GM12878 (cell line): ENCODE results near the gene ADAMTS13. TPM values are rescaled to one million over a fixed set of nuclear protein-coding genes. Genes with fewer than 3 reads are reported as not detected.
A peak's percentile ranks its signal among the peaks of the same experiment; 100 is the strongest.

ENCODE experiments used
- BCL11A ChIP-seq: IDR thresholded peaks from 2 replicates; pipeline ENCODE4 v1.6.1; 2011; ENCODE audit warnings: low read depth, low read length
- BHLHE40 ChIP-seq, 2 experiments: fragments of 450-650 bp in 1 of 2; IDR thresholded peaks; 2 replicates each; pipeline ENCODE4 v1.6.1; 2011 to 2017; ENCODE audit warnings: low read depth in 2 of 2, borderline replicate concordance in 1 of 2, improper control_type of control experiment in 1 of 2, low read length in 1 of 2, mild to moderate bottlenecking in 1 of 2
- CBX5 ChIP-seq: sonication (generic); IDR thresholded peaks from 2 replicates; pipeline ENCODE4 v1.6.1; 2016; ENCODE audit warnings: low read depth, moderate library complexity, mild to moderate bottlenecking, inconsistent platforms
- CEBPB ChIP-seq, 2 experiments: fragments of 150-350 bp in 1 of 2; IDR thresholded peaks; 2 replicates each; pipeline ENCODE4 v1.6.1; 2012 to 2014; ENCODE audit warnings: low read depth in 2 of 2, low read length in 2 of 2, borderline replicate concordance in 1 of 2, inconsistent platforms in 1 of 2
- CHD4 ChIP-seq: fragments of 200-600 bp; sonication (generic); IDR thresholded peaks from 2 replicates; pipeline ENCODE4 v1.6.1; 2016; ENCODE audit warnings: mild to moderate bottlenecking
- CREM ChIP-seq: IDR thresholded peaks from 2 replicates; pipeline ENCODE4 v1.6.1; 2014; ENCODE audit warnings: antibody characterized with exemption, low read depth
- DPF2 ChIP-seq: fragments of 450-650 bp; IDR thresholded peaks from 2 replicates; pipeline ENCODE4 v1.6.1; 2017; ENCODE audit warnings: mild to moderate bottlenecking
- E2F4 ChIP-seq: IDR thresholded peaks from 2 replicates; pipeline ENCODE4 v1.6.1; 2012; ENCODE audit warnings: low read depth, low read length, improper control_type of control experiment
- HDAC2 ChIP-seq: fragments of 200-600 bp; sonication (generic); IDR thresholded peaks from 2 replicates; pipeline ENCODE4 v1.6.1; 2017
- HSF1 ChIP-seq: fragments of 150-350 bp; IDR thresholded peaks from 2 replicates; pipeline ENCODE4 v1.6.1; 2014; ENCODE audit warnings: mild to moderate bottlenecking, low read depth, low read length
- KLF5 ChIP-seq: fragments of 450-650 bp; IDR thresholded peaks from 2 replicates; pipeline ENCODE4 v1.6.1; 2014; ENCODE audit warnings: mild to moderate bottlenecking; ENCODE audit not compliant: partially characterized antibody
- MYB ChIP-seq: fragments of 150-350 bp; IDR thresholded peaks from 2 replicates; pipeline ENCODE4 v1.6.1; 2014; ENCODE audit warnings: mild to moderate bottlenecking, low read depth, low read length, borderline replicate concordance
- NBN ChIP-seq: fragments of 450-650 bp; IDR thresholded peaks from 2 replicates; pipeline ENCODE4 v1.6.1; 2016
- NR2F1 ChIP-seq: fragments of 450-650 bp; conservative IDR thresholded peaks from 2 replicates; pipeline ENCODE4 v1.6.1; 2017; ENCODE audit warnings: mild to moderate bottlenecking
- PML ChIP-seq: IDR thresholded peaks from 2 replicates; pipeline ENCODE4 v1.6.1; 2012; ENCODE audit warnings: low read length, inconsistent platforms
- RFX5 ChIP-seq: IDR thresholded peaks from 2 replicates; pipeline ENCODE4 v1.6.1; 2011; ENCODE audit warnings: low read depth, low read length, improper control_type of control experiment
- SIN3A ChIP-seq: IDR thresholded peaks from 2 replicates; pipeline ENCODE4 v1.6.1; 2012; ENCODE audit warnings: low read depth, low read length, improper control_type of control experiment
- SUZ12 ChIP-seq: fragments of 200-600 bp; sonication (generic); IDR thresholded peaks from one replicate; pipeline ENCODE4 v1.6.1; 2018; ENCODE audit warnings: antibody characterized with exemption, mild to moderate bottlenecking; ENCODE audit not compliant: unreplicated experiment
- TARDBP ChIP-seq: IDR thresholded peaks from 2 replicates; pipeline ENCODE4 v1.6.1; 2016; ENCODE audit warnings: borderline replicate concordance
- ZNF217 ChIP-seq: fragments of 450-650 bp; IDR thresholded peaks from 2 replicates; pipeline ENCODE4 v1.6.1; 2017; ENCODE audit warnings: antibody characterized with exemption, mild to moderate bottlenecking
- ZSCAN29 ChIP-seq: fragments of 450-650 bp; IDR thresholded peaks from 2 replicates; pipeline ENCODE4 v1.6.1; 2017; ENCODE audit warnings: mild to moderate bottlenecking, moderate library complexity
- polyA plus RNA-seq, 11 experiments: library from polyadenylated mRNA; depleted of rRNA in 4 of 11; unstranded in 6 of 11; stranded (reverse) in 5 of 11; fragments of >200 nt; fragmentation: Nextera tagmentation in 4 of 11; fragmentation: Illumina TruSeq in 1 of 11; extraction: Ambion mirVana in 4 of 11; extraction: Trizol in 1 of 11; gene quantifications; 1 replicate in 1 of 11; 2 replicates in 10 of 11; pipeline versions ENCODE4 v1.2.1 to v1.2.3, GENCODE V29; 2011 to 2016; ENCODE audit warnings: inconsistent platforms in 2 of 11, missing spikeins in 2 of 11, low read depth in 1 of 11
- total RNA-seq, 4 experiments: library from RNA; depleted of rRNA in 3 of 4; stranded (reverse); fragments of >200 nt in 3 of 4; fragmentation: Illumina TruSeq in 1 of 4; extraction: Trizol in 1 of 4; gene quantifications; 2 replicates each; pipeline versions ENCODE4 v1.2.1 to v1.2.3, GENCODE V29; 2013 to 2021
- TF ChIP-seq, protein P1 (sequence below): fragments of 450-650 bp; IDR thresholded peaks from 2 replicates; pipeline ENCODE4 v1.6.1; 2017; ENCODE audit warnings: low read depth, mild to moderate bottlenecking, moderate library complexity
- TF ChIP-seq, protein P2 (sequence below): fragments of 450-650 bp; IDR thresholded peaks from 2 replicates; pipeline ENCODE4 v1.6.1; 2016; ENCODE audit warnings: mild to moderate bottlenecking
- TF ChIP-seq, protein P3 (sequence below): fragments of 450-650 bp; IDR thresholded peaks from 2 replicates; pipeline ENCODE4 v1.6.1; 2017; ENCODE audit warnings: antibody characterized with exemption, mild to moderate bottlenecking, moderate library complexity

The ADAMTS13 gene
- total and polyA plus RNA-seq, 10 of the 15 experiments (the other 5 are each of a cell fraction or from before 2014, with no cell fraction given) = 0.08 to 2.4 (median 0.28) TPM

GRCh38 chr9:133375724-133376654 lies 46.2 kb upstream of the ADAMTS13 start, which contains the start of the genes STKLD1 and SURF4 (continued):
- TF ChIP-seq, protein P1, sequence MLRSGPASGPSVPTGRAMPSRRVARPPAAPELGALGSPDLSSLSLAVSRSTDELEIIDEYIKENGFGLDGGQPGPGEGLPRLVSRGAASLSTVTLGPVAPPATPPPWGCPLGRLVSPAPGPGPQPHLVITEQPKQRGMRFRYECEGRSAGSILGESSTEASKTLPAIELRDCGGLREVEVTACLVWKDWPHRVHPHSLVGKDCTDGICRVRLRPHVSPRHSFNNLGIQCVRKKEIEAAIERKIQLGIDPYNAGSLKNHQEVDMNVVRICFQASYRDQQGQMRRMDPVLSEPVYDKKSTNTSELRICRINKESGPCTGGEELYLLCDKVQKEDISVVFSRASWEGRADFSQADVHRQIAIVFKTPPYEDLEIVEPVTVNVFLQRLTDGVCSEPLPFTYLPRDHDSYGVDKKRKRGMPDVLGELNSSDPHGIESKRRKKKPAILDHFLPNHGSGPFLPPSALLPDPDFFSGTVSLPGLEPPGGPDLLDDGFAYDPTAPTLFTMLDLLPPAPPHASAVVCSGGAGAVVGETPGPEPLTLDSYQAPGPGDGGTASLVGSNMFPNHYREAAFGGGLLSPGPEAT = no peak
- TF ChIP-seq CREM (peak; percentile 60), HDAC2 (no peak), CBX5 (no peak), CEBPB (IDR thresholded peaks at IDR 0.05; ENCODE audit: borderline replicate concordance in 1 of 2, low read depth in 2 of 2, low read length in 2 of 2) (no peak), SIN3A (peak; percentile 80), BCL11A (no peak), ZNF217 (no peak; the same call in 1 of the 2 replicates), MYB (no peak), E2F4 (no peak), KLF5 (no peak), NBN (no peak), HSF1 (no peak), ZSCAN29 (no peak), PML (no peak), SUZ12 (no peak), BHLHE40 (IDR thresholded peaks at IDR 0.05; ENCODE audit: borderline replicate concordance in 1 of 2, low read depth in 2 of 2, low read length in 1 of 2) (peak; percentile 61 to 85), TARDBP (no peak), DPF2 (peak; percentile 89), NR2F1 (peak; percentile 65), CHD4 (no peak), RFX5 (no peak)
- TF ChIP-seq, protein P2, sequence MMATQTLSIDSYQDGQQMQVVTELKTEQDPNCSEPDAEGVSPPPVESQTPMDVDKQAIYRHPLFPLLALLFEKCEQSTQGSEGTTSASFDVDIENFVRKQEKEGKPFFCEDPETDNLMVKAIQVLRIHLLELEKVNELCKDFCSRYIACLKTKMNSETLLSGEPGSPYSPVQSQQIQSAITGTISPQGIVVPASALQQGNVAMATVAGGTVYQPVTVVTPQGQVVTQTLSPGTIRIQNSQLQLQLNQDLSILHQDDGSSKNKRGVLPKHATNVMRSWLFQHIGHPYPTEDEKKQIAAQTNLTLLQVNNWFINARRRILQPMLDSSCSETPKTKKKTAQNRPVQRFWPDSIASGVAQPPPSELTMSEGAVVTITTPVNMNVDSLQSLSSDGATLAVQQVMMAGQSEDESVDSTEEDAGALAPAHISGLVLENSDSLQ = no peak
- TF ChIP-seq, protein P3, sequence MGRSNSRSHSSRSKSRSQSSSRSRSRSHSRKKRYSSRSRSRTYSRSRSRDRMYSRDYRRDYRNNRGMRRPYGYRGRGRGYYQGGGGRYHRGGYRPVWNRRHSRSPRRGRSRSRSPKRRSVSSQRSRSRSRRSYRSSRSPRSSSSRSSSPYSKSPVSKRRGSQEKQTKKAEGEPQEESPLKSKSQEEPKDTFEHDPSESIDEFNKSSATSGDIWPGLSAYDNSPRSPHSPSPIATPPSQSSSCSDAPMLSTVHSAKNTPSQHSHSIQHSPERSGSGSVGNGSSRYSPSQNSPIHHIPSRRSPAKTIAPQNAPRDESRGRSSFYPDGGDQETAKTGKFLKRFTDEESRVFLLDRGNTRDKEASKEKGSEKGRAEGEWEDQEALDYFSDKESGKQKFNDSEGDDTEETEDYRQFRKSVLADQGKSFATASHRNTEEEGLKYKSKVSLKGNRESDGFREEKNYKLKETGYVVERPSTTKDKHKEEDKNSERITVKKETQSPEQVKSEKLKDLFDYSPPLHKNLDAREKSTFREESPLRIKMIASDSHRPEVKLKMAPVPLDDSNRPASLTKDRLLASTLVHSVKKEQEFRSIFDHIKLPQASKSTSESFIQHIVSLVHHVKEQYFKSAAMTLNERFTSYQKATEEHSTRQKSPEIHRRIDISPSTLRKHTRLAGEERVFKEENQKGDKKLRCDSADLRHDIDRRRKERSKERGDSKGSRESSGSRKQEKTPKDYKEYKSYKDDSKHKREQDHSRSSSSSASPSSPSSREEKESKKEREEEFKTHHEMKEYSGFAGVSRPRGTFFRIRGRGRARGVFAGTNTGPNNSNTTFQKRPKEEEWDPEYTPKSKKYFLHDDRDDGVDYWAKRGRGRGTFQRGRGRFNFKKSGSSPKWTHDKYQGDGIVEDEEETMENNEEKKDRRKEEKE = 0 out of 2 replicates have a peak, but pooled peaks have one; percentile 42
